Activated CD8-positive, alpha-beta memory T cell treated with anti-CD3 and anti-CD28 coated beads, Interleukin-2, amount 50 U/mL, for 24 hours (primary cell): ENCODE results near the gene FAM53A.

ENCODE experiments used
- DNase-seq: peaks from one replicate; pipeline ENCODE4 v3.0.0-alpha.2; 2020; ENCODE audit errors: extremely low read depth

FAM53A gene

DNA sequence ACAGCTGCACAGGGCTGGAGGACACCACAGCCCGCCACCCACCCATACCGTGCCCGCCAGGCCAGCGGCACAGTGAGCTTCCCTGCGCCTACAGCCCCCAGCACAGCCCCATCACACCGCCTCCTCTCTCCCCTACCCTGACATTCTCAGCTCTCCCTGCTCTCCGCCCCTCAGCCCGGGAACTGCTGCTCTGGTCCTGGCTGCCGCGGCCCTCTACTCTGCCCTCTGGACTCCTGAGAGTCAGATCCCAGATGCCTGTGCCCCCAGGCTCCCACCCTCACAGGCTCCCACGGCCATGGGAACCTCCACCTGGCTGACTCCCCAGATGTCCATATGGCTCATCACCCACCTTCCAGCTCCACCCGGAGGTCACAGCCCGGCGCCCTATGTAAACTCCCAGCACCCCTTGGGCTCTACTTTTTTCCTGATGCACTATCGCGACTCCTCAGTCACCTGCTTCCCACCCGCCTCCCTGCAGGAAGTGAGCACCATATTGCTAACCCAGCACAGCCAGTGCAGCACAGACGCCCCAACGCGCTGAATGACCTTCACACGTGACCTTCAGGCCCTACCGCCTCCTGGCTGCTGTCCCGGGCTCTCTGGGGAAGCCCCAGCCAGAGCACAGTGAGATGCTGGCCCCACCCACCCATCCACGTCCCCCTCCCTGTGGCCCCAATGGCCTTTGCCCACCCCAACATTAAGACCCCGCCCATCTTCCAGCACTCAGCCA lies 23.0 kb downstream of the FAM53A start:
- no peak for DNase-seq

GRCh38 chr4:1659104-1660043 lies 24.7 kb downstream of the FAM53A start:
- no peak for DNase-seq

DNA sequence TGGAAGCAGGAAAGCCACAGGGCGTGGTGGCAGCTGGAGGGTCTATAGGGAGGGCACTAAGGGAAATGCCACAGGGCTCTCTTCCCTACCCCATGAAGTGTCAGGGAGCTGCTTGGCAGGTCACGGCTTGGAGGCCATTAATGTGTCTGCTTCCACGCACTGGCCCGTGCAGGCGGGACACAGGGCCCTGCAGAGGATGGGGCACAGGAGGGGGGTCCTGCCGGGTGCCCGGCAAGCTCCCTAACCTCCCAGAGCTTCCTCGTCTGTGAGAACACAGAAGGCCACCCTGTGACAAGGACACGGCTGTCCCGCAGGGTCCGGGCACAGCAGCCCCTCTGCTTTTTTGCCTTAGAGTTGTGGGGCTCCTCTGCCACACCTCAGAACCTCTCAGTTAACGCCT lies 25.5 kb downstream of the FAM53A start:
- no peak for DNase-seq

GRCh38 chr4:1658146-1658545 lies 26.0 kb downstream of the FAM53A start:
- no peak for DNase-seq

DNA sequence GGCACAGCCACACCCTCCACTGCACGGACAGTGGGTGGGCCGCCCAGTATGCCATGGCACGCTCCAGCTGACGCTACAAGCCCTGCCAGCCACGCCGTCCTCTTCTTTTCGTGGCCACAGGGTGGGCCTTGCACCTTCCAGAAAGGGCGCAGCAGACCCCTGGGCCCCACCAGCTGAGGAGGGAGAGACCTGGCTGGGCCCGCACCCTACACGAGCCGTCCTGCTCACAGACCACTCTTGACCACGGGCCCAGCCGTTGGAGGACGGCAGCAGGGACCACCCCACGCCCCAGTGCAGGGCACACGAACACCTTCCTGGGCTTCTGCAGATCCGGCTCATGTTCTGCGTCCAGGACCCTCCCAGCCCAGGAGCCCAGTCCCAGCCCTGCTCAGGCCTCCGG lies 27.1 kb downstream of the FAM53A start:
- DNase-seq, result no peak

GRCh38 chr4:1656132-1656531 lies 28.0 kb downstream of the FAM53A start:
- DNase-seq, result no peak

DNA sequence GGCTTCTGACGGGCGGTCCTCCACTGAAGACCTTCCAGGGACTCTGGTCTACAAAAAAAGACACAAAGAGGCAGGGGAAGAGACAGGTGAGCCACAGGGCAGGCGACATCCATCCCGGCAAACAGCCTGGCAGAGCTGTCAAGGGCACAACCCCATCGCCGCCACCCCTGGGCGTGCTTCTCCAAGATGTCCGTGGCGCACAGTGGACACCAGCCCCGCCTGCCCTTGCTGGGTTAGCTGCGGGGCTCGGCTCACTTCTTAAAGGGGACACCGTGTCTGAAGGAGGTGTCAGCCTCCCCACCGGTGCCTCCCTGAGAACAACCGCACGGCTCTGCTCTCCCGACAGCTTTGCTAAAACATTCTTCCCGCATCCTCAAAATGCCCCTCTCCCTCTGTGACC lies 28.4 kb downstream of the FAM53A start:
- DNase-seq, result no peak

- DNase-seq, result no peak
These were observed 29.0 kb downstream of the FAM53A start for GRCh38 chr4:1655081-1655480.

- no peak for DNase-seq
These were observed 29.7 kb downstream of the FAM53A start for GRCh38 chr4:1654216-1654955.

- DNase-seq, result no peak
These were observed 30.3 kb downstream of the FAM53A start for GRCh38 chr4:1653776-1654175.

DNA sequence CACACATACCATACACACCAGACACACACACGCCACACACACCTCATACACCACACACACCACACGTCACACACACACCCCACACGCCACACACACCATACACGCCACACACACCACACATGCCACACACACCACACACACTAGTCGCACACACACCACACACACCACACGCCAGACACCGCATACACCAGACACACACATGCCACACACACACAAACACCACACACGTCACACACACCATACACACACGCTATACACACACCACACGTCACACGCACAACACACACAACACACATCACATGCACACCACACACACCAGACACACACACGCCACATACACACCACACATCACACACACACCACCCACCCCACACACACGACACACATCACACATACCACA lies 32.0 kb downstream of the FAM53A start:
- DNase-seq, result no peak

DNA sequence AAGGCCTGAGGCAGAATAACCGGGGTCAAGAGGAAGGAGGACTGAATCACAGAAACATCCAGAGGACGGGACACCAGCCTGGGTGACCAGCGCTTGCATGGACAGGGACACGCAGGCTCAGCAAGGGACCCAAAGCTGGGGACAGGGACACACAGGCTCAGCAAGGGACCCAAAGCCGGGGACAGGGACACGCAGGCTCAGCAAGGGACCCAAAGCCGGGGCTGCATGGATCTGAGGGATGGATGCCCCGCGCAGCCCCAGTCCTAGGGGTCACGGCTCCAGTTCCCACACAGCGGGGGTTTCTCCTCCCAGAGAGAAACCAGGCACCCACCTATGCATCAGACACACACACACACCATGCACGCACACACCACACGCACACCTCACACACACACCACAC lies 32.5 kb downstream of the FAM53A start:
- no peak for DNase-seq

- DNase-seq, result no peak
These were observed 35.2 kb downstream of the FAM53A start for GRCh38 chr4:1648962-1649361.

GRCh38 chr4:1647432-1647831 lies 36.7 kb downstream of the FAM53A start:
- DNase-seq, result no peak

DNA sequence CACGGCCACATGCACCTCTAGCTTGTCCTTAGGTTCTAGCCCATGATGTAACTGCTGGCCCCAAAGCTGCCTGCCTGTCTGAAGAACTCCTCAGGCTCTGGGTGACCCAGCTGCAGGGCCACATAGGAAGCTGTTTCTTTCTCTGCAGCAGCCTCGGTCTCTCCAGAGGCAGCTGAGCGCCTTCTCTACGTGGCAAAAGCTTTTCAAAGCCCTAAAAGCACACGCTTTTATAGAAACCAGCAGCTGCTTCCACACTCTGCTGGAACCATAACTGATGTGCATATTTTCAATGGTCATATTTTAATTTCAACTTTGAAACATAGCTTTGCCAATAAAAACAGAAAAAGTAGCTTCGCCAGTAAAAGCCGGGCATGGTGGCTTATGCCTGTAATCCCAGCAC lies 37.4 kb downstream of the FAM53A start:
- no peak for DNase-seq

DNA sequence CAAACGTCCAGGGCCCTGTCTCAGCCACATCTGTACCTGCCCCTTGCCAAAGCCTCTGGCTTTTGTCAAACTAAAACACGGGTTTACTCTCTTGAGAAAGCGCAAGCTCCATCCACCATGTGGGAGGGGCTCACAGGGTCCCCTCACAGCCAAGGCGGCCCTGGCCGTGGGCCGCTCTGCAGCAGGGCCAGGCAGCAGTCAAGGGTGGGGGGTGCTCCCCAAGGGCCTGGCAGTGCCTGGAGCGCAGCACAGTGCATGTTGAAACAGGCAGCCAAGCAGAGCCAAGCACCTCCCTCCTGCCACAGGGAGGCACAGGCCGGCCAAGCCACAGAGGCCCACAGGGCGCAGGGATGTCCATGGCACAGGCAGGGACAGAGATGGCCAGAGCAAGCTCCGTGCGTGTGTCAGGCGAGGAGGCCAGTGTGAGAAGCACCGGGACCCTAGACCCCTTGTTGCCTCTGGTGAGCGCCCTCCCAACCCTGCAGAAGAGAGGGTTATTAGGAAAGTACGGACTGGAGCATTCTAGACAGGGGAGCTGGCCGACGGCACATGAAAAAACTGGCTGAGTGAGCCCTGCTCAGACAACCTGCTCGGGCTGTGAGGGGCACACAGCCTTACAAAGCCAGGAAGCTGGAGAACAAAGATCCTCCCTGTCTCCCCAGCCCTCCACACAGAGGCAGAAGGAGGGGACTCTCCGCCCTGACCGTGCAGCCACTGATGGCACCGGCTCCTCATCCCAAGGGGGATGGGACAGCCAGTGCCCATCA lies 39.0 kb downstream of the FAM53A start:
- DNase-seq, result no peak

- DNase-seq, result no peak
These were observed 40.0 kb downstream of the FAM53A start for GRCh38 chr4:1643971-1644735.

DNA sequence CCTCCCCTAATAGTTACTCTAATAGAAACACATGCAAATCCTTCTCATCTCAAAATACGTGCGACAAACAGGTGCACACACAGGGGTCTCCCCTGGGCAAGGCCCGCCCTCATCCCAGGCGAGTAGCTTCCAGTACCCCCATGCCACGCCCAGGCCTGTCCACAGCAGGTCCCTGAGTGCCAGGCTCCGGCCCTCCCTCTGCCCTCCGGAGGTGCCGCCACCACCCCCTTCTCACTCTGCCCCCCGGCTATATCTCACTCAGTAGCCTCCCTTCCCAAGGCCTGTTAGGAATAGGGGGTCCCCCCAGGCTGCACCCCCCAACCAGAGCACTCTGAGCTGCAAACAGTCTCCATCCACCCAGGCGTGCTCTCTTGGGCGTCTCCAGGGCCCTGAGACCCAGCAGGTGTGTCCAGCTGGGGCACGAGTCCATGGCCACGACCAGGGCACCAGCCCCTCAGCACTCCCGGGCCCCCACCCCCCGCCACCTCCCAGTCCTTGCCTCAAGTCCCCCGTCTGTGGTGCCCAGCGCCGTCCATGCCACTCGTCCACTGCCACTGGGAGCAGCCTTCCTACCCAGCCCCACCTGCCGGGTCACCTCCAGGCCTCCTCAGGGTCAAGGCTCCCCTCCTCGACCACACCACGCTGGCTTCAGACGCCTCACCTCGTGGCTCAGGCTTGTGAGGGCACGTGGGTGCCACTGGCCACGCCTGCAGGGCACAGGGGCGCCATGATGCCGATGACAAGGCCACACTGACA lies 41.7 kb downstream of the FAM53A start:
- no peak for DNase-seq

GRCh38 chr4:1641671-1642070 lies 42.4 kb downstream of the FAM53A start:
- no peak for DNase-seq
